GM12891 (cell line): ENCODE measurements around the gene CCZ1B.
"Not testable (repeated sequence)": the region's sequence is repeated elsewhere in the genome, so short reads cannot be mapped to it uniquely, and the experiment has no call there.

Experiments used
- PAX5 ChIP-seq: IDR thresholded peaks from 2 replicates; pipeline ENCODE4 v1.6.1; 2011; ENCODE audit warnings: low read length, moderate library complexity, mild to moderate bottlenecking; ENCODE audit not compliant: insufficient read depth, severe bottlenecking
- POLR2A ChIP-seq: IDR thresholded peaks from 2 replicates; pipeline ENCODE4 v1.6.1; 2011; ENCODE audit warnings: low read depth, low read length, control low read depth
- POLR2AphosphoS5 ChIP-seq: IDR thresholded peaks from 2 replicates; pipeline ENCODE4 v1.6.1; 2011; ENCODE audit warnings: low read depth, low read length, control low read depth
- SPI1 ChIP-seq: IDR thresholded peaks from 2 replicates; pipeline ENCODE4 v1.6.1; 2011; ENCODE audit warnings: low read depth, low read length, control low read depth
- TAF1 ChIP-seq: IDR thresholded peaks from 2 replicates; pipeline ENCODE4 v1.6.1; 2011; ENCODE audit warnings: low read depth, low read length, control low read depth

- TF ChIP-seq TAF1, POLR2A, POLR2AphosphoS5, SPI1, PAX5: not testable (repeated sequence)
These were observed 75.9 kb downstream of the CCZ1B start for GRCh38 chr7:6750173-6750572.
